K562 (cell line): ENCODE measurements around the gene GABRA5. TPM values are rescaled to one million over a fixed set of nuclear protein-coding genes. Genes with fewer than 3 reads are reported as not detected.

Source experiments
- ATAC-seq: fragments of 200-7000 bp; cut with Tn5 transposase; 3 replicates; pipeline ENCODE4 v1.9.1; 2020; ENCODE audit warnings: moderate library complexity
- BruUV-seq: library from RNA; stranded (reverse); fragments of 400-500 nt; replicated peaks from 2 replicates; lab custom pipeline; 2021; lab: Mats Ljungman, UMichigan
- CTCF ChIA-PET: fragments of 300-600 bp; formaldehyde crosslinking; extraction: SDS; loops from one replicate; lab custom pipeline; 2021; ENCODE audit warnings: low intra/inter-chr PET ratio; lab: Yijun Ruan, JAX
- POLR2A ChIA-PET: fragments of 300-600, 350-650 bp; sonication (Branson Sonifier 250); formaldehyde crosslinking; extraction: SDS; loops from one replicate; lab custom pipeline; 2021; ENCODE audit warnings: antibody characterized with exemption, inconsistent platforms; lab: Yijun Ruan, JAX
- DNase-seq, 4 experiments: peaks; one replicate each; pipeline versions ENCODE4 v3.0.0 to v3.0.0-alpha.2; 2011 to 2018; ENCODE audit warnings: low spot score in 3 of 4, mixed read lengths in 3 of 4; ENCODE audit errors: extremely low read depth in 1 of 4
- FAIRE-seq: peaks from 2 replicates; lab custom pipeline; 2011; peaks lifted over from hg19 to GRCh38; lab: Jason Lieb, UNC
- H2AFZ ChIP-seq: 2 replicates; pipeline ENCODE4 v1.6.0; 2011; ENCODE audit warnings: low read depth, low read length, control low read depth, inconsistent platforms
- H3K27ac ChIP-seq: fragments of 200-600 bp; 3 replicates; pipeline ENCODE4 v1.8.0; 2011; ENCODE audit warnings: low read depth, mild to moderate bottlenecking, control low read depth, inconsistent platforms, low read length, moderate library complexity, mixed read lengths; ENCODE audit errors: extremely low read depth
- H3K27me3 ChIP-seq, 2 experiments: fragments of 300-600 bp in 1 of 2; 2 replicates in 1 of 2; 3 replicates in 1 of 2; pipeline versions ENCODE4 v1.6.0 to v1.8.0; 2011; ENCODE audit warnings: inconsistent platforms in 2 of 2, low read length in 2 of 2, mild to moderate bottlenecking in 1 of 2, mixed read lengths in 1 of 2, moderate library complexity in 1 of 2; ENCODE audit not compliant: control insufficient read depth in 2 of 2, insufficient read depth in 2 of 2
- H3K36me3 ChIP-seq: fragments of 300-600 bp; 3 replicates; pipeline ENCODE4 v1.8.0; 2011; ENCODE audit warnings: mild to moderate bottlenecking, low read length, inconsistent platforms; ENCODE audit not compliant: control insufficient read depth, insufficient read depth
- H3K4me1 ChIP-seq, 2 experiments: fragments of 200-600 bp in 1 of 2; replicated peaks in 1 of 2; 2 replicates in 1 of 2; 3 replicates in 1 of 2; pipeline versions ENCODE4 v1.5.1 to v1.8.0; 2011; ENCODE audit warnings: inconsistent platforms in 2 of 2, low read length in 2 of 2, mild to moderate bottlenecking in 1 of 2, mixed read lengths in 1 of 2, moderate library complexity in 1 of 2; ENCODE audit not compliant: control insufficient read depth in 2 of 2, insufficient read depth in 2 of 2
- H3K4me2 ChIP-seq: 2 replicates; pipeline ENCODE4 v1.6.1; 2011; ENCODE audit warnings: low read length, control low read depth, inconsistent platforms, mixed read lengths; ENCODE audit not compliant: insufficient read depth
- H3K4me3 ChIP-seq: fragments of 200-600 bp; sonication (generic), shearing (Covaris generic); 2 replicates; pipeline ENCODE4 v1.5.1; 2016; ENCODE audit warnings: control low read depth, inconsistent platforms
- H3K79me2 ChIP-seq: fragments of 200-600 bp; 3 replicates; pipeline ENCODE4 v1.8.0; 2011; ENCODE audit warnings: low read length, inconsistent platforms; ENCODE audit not compliant: control insufficient read depth, insufficient read depth
- H3K9ac ChIP-seq, 2 experiments: 2 replicates each; pipeline versions ENCODE4 v1.6.0 to v1.6.1; 2011; ENCODE audit warnings: low read depth in 2 of 2, low read length in 2 of 2, control low read depth in 1 of 2, inconsistent platforms in 1 of 2, mild to moderate bottlenecking in 1 of 2, mixed read lengths in 1 of 2; ENCODE audit not compliant: insufficient read depth in 1 of 2
- H3K9me1 ChIP-seq: one replicate; pipeline ENCODE4 v1.6.0; 2011; ENCODE audit warnings: inconsistent platforms, mild to moderate bottlenecking, low read length, moderate library complexity; ENCODE audit not compliant: control insufficient read depth, insufficient read depth
- H3K9me3 ChIP-seq: replicated peaks from 2 replicates; pipeline ENCODE4 v1.5.1; 2011; ENCODE audit warnings: low read depth, low read length, inconsistent platforms; ENCODE audit not compliant: control insufficient read depth, insufficient read depth
- H4K20me1 ChIP-seq: replicated peaks from 2 replicates; pipeline ENCODE4 v1.6.1; 2011; ENCODE audit warnings: low read length, inconsistent platforms, mixed read lengths; ENCODE audit not compliant: control insufficient read depth, insufficient read depth
- CHD4 ChIP-seq: fragments of 200-600 bp; sonication (generic); IDR thresholded peaks from 3 replicates; pipeline ENCODE4 v1.6.1; 2012; ENCODE audit warnings: low read depth, mild to moderate bottlenecking, mixed read lengths, low read length, inconsistent platforms; ENCODE audit not compliant: insufficient read depth, insufficient replicate concordance, poor library complexity, severe bottlenecking
- CREB3 ChIP-seq: fragments of 450-650 bp; conservative IDR thresholded peaks from 2 replicates; pipeline ENCODE4 v1.6.1; 2016; ENCODE audit warnings: missing genetic modification characterization, low read depth, mild to moderate bottlenecking, missing compliant biosample characterization, moderate library complexity
- E2F4 ChIP-seq: sonication (generic); formaldehyde crosslinking; IDR thresholded peaks from 2 replicates; pipeline ENCODE4 v1.8.0; 2022; ENCODE audit warnings: mild to moderate bottlenecking, low read depth, missing genetic modification reagents
- ELF1 ChIP-seq: fragments of 200-800 bp; sonication (Bioruptor generic); IDR thresholded peaks from 2 replicates; pipeline ENCODE4 v1.6.1; 2016; ENCODE audit warnings: missing genetic modification characterization, missing compliant biosample characterization
- KDM2B ChIP-seq: fragments of 250-450 bp; sonication (Bioruptor Pico); IDR thresholded peaks from 2 replicates; pipeline ENCODE4 v1.8.0; 2021; ENCODE audit warnings: mild to moderate bottlenecking, moderate library complexity
- KDM4B ChIP-seq, 2 experiments: fragments of 450-650 bp in 1 of 2; sonication (generic) in 1 of 2; IDR thresholded peaks; 2 replicates each; pipeline ENCODE4 v1.6.1; 2016 to 2017; ENCODE audit warnings: borderline replicate concordance in 2 of 2, antibody characterized with exemption in 1 of 2, low read depth in 1 of 2, mild to moderate bottlenecking in 1 of 2
- KDM5B ChIP-seq: fragments of 200-600 bp; sonication (generic); IDR thresholded peaks from 2 replicates; pipeline ENCODE4 v1.6.1; 2012; ENCODE audit warnings: low read depth, mild to moderate bottlenecking, moderate library complexity, low read length, control low read depth, inconsistent platforms; ENCODE audit not compliant: insufficient replicate concordance
- STAG1 ChIP-seq: sonication (generic); formaldehyde crosslinking; IDR thresholded peaks from 2 replicates; pipeline ENCODE4 v1.5.0; 2020; ENCODE audit warnings: missing genetic modification reagents, borderline replicate concordance
- ZKSCAN3 ChIP-seq: fragments of 250-450 bp; sonication (Bioruptor Pico); IDR thresholded peaks from 2 replicates; pipeline ENCODE4 v1.4.0; 2020
- ZNF232 ChIP-seq: sonication (generic); formaldehyde crosslinking; IDR thresholded peaks from 2 replicates; pipeline ENCODE4 v1.8.0; 2022; ENCODE audit warnings: mild to moderate bottlenecking, missing genetic modification reagents
- ZNF280B ChIP-seq: fragments of 250-450 bp; sonication (Bioruptor Pico); IDR thresholded peaks from 2 replicates; pipeline ENCODE4 v1.5.1; 2021; ENCODE audit warnings: mild to moderate bottlenecking
- ZNF408 ChIP-seq: fragments of 250-450 bp; sonication (Bioruptor Pico); IDR thresholded peaks from 2 replicates; pipeline ENCODE4 v1.4.0; 2020; ENCODE audit warnings: low read depth, mild to moderate bottlenecking, moderate library complexity
- WGBS: fragments of 100-300 bp; shearing (Covaris generic); methylation state at CpG from one replicate; pipeline ENCODE4 v1.1.6; 2016; ENCODE audit warnings: low coverage, mixed read lengths; ENCODE audit not compliant: insufficient coverage; ENCODE audit errors: missing lambda C conversion rate; 5-methylcytosine and 5-hydroxymethylcytosine counted together
- in situ Hi-C: fragments of 300-500 bp; cut with MboI; formaldehyde crosslinking; loops from 4 replicates; pipeline ENCODE4 v1.15.0; 2018; ENCODE audit warnings: inconsistent platforms, mixed read lengths
- intact Hi-C: fragments of 100-400 bp; cut with micrococcal nuclease; formaldehyde crosslinking; loops from 2 replicates; pipeline ENCODE4 v1.14.2; 2022
- polyA plus RNA-seq, 8 experiments: library from polyadenylated mRNA; depleted of rRNA in 4 of 8; stranded (reverse) in 5 of 8; unstranded in 3 of 8; fragments of >200 nt; fragmentation: Nextera tagmentation in 2 of 8; fragmentation: Illumina TruSeq in 1 of 8; extraction: Ambion mirVana in 2 of 8; extraction: Trizol in 1 of 8; gene quantifications; 2 replicates each; pipeline versions ENCODE4 v1.2.1 to v1.2.3, GENCODE V29; 2011 to 2014; ENCODE audit warnings: inconsistent platforms in 1 of 8, missing spikeins in 1 of 8
- total RNA-seq, 7 experiments: library from RNA; depleted of rRNA in 6 of 7; stranded (reverse); fragments of >200 nt in 6 of 7; fragmentation: Illumina TruSeq in 2 of 7; extraction: Trizol in 2 of 7; gene quantifications; 2 replicates each; pipeline versions ENCODE4 v1.2.1 to v1.2.3, GENCODE V29; 2011 to 2021; ENCODE audit warnings: low replicate concordance in 1 of 7

GABRA5 gene
- total and polyA plus RNA-seq, 9 of the 15 experiments (the other 6 are each of a cell fraction or from before 2014, with no cell fraction given), result not detected

- ATAC-seq, result no peak
- Histone ChIP-seq H2AFZ (no peak overlapping the region), H3K4me1 (peaks cover 0 to 7% of the 10 kb centered on the region in 2 experiments; a peak in 1 of 5 replicates), H4K20me1 (no peaks in the 10 kb centered on the region; the same call in 1 of the 2 replicates), H3K4me2 (no peak overlapping the region), H3K36me3 (no peaks in the 10 kb centered on the region), H3K9ac (no peak overlapping the region), H3K27me3 (peaks cover 0 to 13% of the 10 kb centered on the region in 2 experiments; a peak in 2 of 5 replicates), H3K79me2 (no peaks in the 10 kb centered on the region), H3K9me3 (no peaks in the 10 kb centered on the region), H3K4me3 (no peak overlapping the region), H3K27ac (no peak overlapping the region), H3K9me1 (peaks cover 4% of the 10 kb centered on the region)
- DNase-seq, result no peak
- no TSS peak for BruUV-seq
- in situ Hi-C loops, result loop anchor here (25.0 kb wide), 1 partner anchor 1358 kb away; no protein-coding TSS in a partner anchor
- WGBS, result 0% methylated on average over 3 of the region's 3 CpGs
- no peak for FAIRE-seq
- intact Hi-C loops, result no loop called here
- POLR2A ChIA-PET, result interaction anchor here (0.5 kb wide), 1 partner anchor 501 kb away, joined by 3 read pairs; no protein-coding TSS in a partner anchor
- CTCF ChIA-PET, result no interaction called here
- TF ChIP-seq CHD4 (no peak), E2F4 (no peak), ZNF408 (CRISPR knock-in tag) (no peak), KDM5B (no peak), KDM4B (IDR thresholded peaks at IDR 0.05; ENCODE audit: borderline replicate concordance in 2 of 2, low read depth in 1 of 2) (no peak), ZNF280B (no peak), ZKSCAN3 (CRISPR knock-in tag) (no peak), CREB3 (tag) (no peak), ELF1 (no peak), STAG1 (no peak), KDM2B (CRISPR knock-in tag) (no peak), ZNF232 (CRISPR knock-in tag) (no peak)
Observed at GRCh38 chr15:26870346-26870745, 3.5 kb downstream of the GABRA5 start.
